Vagina (tissue), 2 donors: Measurements from ENCODE around the gene TANGO6.

ENCODE experiments used
- CTCF ChIP-seq, 3 experiments: fragments of 450-650 bp in 2 of 3; fragments of 200-600 bp in 1 of 3; sonication (generic) in 1 of 3; IDR thresholded peaks; one replicate each; pipeline ENCODE4 v1.5.1; 2017 to 2019; ENCODE audit warnings: antibody characterized with exemption in 3 of 3, mild to moderate bottlenecking in 2 of 3, moderate library complexity in 2 of 3
- POLR2A ChIP-seq, 2 donors: fragments of 450-650 bp; IDR thresholded peaks; one replicate each; pipeline ENCODE4 v1.6.1; 2017; ENCODE audit warnings: antibody characterized with exemption in 2 of 2, mild to moderate bottlenecking in 2 of 2, moderate library complexity in 2 of 2

- no peak for TF ChIP-seq CTCF (IDR thresholded peaks at IDR 0.05)
- TF ChIP-seq POLR2A (IDR thresholded peaks at IDR 0.05), result no peak
These were observed 128.7 kb downstream of the TANGO6 start for GRCh38 chr16:68972013-68972412.
